ENCODE data around the gene DMAC2L.
A peak's percentile ranks its signal among the peaks of the same experiment; 100 is the strongest.

Gene DMAC2L

DNA sequence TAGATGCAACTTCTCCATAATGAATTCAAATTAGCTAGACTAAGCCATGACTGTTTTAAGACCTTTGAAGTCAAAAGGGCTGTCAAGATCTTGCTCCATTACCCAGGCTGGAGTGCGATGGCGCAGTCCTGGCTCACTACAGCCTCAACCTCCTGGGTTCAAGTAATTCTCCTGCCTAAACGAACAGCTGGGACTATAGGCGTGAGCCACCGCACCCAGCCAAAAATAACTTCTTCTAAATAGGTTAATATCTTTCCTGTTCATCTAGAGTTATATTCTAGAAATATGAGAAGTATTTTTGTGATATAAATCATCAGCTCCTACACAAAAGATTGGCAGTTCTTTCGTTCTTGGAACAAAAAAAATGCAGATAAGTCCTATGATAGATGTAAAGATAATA lies 41.2 kb upstream of the DMAC2L start:
- Histone ChIP-seq H4K8ac (ENCODE audit: low read depth, low read length) (no peak overlapping the region), H2AK5ac (ENCODE audit: low read length) (no peak overlapping the region), H2BK12ac (ENCODE audit: low read length) (no peak overlapping the region), H3K14ac (ENCODE audit: low read length) (no peak overlapping the region), H4K91ac (ENCODE audit: low read depth, low read length) (no peak overlapping the region), H3K23ac (ENCODE audit: low read length) (no peak overlapping the region), H3K79me2 (ENCODE audit: control insufficient read depth, insufficient read depth, low read length, poor library complexity) (no peaks in the 10 kb centered on the region), H3K27me3 (ENCODE audit: insufficient read depth, low read length) (no peaks in the 10 kb centered on the region), H2BK5ac (ENCODE audit: low read depth, low read length, poor library complexity) (no peak overlapping the region), H3K9ac (ENCODE audit: low read length) (no peak overlapping the region), H2BK120ac (ENCODE audit: insufficient read depth, low read length, poor library complexity) (no peak overlapping the region), H3K79me1 (ENCODE audit: low read length) (no peaks in the 10 kb centered on the region), H2AFZ (ENCODE audit: insufficient read depth, low read length, poor library complexity) (no peak overlapping the region), H3K9me3 (ENCODE audit: insufficient read depth, low read depth, low read length) (no peaks in the 10 kb centered on the region), H3K4me2 (ENCODE audit: low read length) (no peak overlapping the region), H3K36me3 (ENCODE audit: control insufficient read depth in 1 of 2, insufficient read depth in 2 of 2, low read length in 2 of 2) (no peaks in the 10 kb centered on the region), H3K27ac (ENCODE audit: low read depth, low read length) (no peak overlapping the region), H3K4ac (ENCODE audit: low read depth, low read length) (no peak overlapping the region), H3K18ac (ENCODE audit: low read length) (no peak overlapping the region), H3K4me3 (ENCODE audit: low read depth, low read length) (no peak overlapping the region), H3K4me1 (ENCODE audit: control insufficient read depth in 1 of 2, insufficient read depth in 2 of 2, low read length in 2 of 2) (no peaks in the 10 kb centered on the region), H4K12ac (ENCODE audit: low read depth, low read length) (no peak overlapping the region)
- WGBS (ENCODE audit: extremely low coverage, insufficient coverage, insufficient read length), result no CpG with 5 or more reads among the region's 6 CpGs
- DNase-seq, result peak; percentile 64 to 87

DNA sequence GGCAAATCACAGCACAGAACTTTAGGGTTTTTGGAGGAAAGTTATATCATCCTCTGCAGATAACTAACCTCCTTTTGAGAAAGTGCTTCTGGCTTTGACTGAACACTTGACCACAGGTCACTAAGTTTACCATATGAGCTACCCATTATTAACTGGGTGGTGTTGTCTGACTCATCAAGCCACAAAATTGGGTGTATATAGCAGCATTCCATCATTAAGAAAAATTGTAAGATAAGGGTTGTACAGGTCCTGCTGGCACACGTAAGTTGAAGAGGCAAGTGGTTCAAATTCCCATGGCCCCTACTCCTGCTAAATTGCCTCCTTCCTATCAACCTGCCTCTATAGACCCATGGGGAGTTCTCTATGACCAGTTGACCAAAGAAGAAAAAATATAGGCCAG lies 39.6 kb upstream of the DMAC2L start:
- DNase-seq, result peak; percentile 63 to 80
- Histone ChIP-seq H2BK120ac (ENCODE audit: insufficient read depth, low read length, poor library complexity) (no peak overlapping the region), H3K18ac (ENCODE audit: low read length) (no peak overlapping the region), H3K4ac (ENCODE audit: low read depth, low read length) (no peak overlapping the region), H3K23ac (ENCODE audit: low read length) (no peak overlapping the region), H3K14ac (ENCODE audit: low read length) (no peak overlapping the region), H4K12ac (ENCODE audit: low read depth, low read length) (no peak overlapping the region), H3K79me1 (ENCODE audit: low read length) (no peaks in the 10 kb centered on the region), H2AK5ac (ENCODE audit: low read length) (no peak overlapping the region), H4K91ac (ENCODE audit: low read depth, low read length) (no peak overlapping the region), H2BK12ac (ENCODE audit: low read length) (no peak overlapping the region), H3K4me2 (ENCODE audit: low read length) (no peak overlapping the region), H3K9me3 (ENCODE audit: insufficient read depth, low read depth, low read length) (no peaks in the 10 kb centered on the region), H3K79me2 (ENCODE audit: control insufficient read depth, insufficient read depth, low read length, poor library complexity) (no peaks in the 10 kb centered on the region), H3K9ac (ENCODE audit: low read length) (no peak overlapping the region), H3K27me3 (ENCODE audit: insufficient read depth, low read length) (no peaks in the 10 kb centered on the region), H3K4me1 (ENCODE audit: control insufficient read depth in 1 of 2, insufficient read depth in 2 of 2, low read length in 2 of 2) (no peaks in the 10 kb centered on the region), H2AFZ (ENCODE audit: insufficient read depth, low read length, poor library complexity) (no peak overlapping the region), H3K36me3 (ENCODE audit: control insufficient read depth in 1 of 2, insufficient read depth in 2 of 2, low read length in 2 of 2) (no peaks in the 10 kb centered on the region), H3K27ac (ENCODE audit: low read depth, low read length) (no peak overlapping the region), H4K8ac (ENCODE audit: low read depth, low read length) (no peak overlapping the region), H2BK5ac (ENCODE audit: low read depth, low read length, poor library complexity) (no peak overlapping the region), H3K4me3 (ENCODE audit: low read depth, low read length) (no peak overlapping the region)
- no CpG with 5 or more reads among the region's 1 CpG for WGBS (ENCODE audit: extremely low coverage, insufficient coverage, insufficient read length)

DNA sequence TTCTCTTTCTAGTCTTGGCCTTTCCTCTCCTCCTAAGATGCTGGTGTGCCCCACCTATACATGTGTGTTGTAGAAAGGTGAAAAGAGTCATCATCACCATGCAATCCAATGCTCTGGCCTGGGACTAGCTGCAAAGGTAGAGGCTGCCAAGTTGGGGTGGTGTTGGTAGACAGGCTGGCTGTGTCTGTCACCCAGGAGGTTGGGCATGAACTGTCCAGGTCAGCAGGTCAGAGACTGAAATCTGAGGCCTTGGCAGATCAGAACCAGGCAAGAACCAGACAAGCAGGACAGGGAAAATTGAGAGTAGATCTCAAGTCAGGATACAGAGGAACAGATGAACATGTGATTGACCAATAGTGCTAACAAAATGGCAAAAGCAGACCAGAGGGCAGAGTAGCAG lies 26.3 kb upstream of the DMAC2L start:
- no peaks in the 10 kb centered on the region for H3K27me3 ChIP-seq (ENCODE audit: insufficient read depth, low read length)
- H2AK5ac ChIP-seq (ENCODE audit: low read length), result no peak overlapping the region
- H3K4me2 ChIP-seq (ENCODE audit: low read length), result no peak overlapping the region
- no peak overlapping the region for H4K91ac ChIP-seq (ENCODE audit: low read depth, low read length)
- no peak overlapping the region for H2BK12ac ChIP-seq (ENCODE audit: low read length)
- H3K79me2 ChIP-seq (ENCODE audit: control insufficient read depth, insufficient read depth, low read length, poor library complexity), result no peaks in the 10 kb centered on the region
- no peak overlapping the region for H3K9ac ChIP-seq (ENCODE audit: low read length)
- no peak overlapping the region for H2BK120ac ChIP-seq (ENCODE audit: insufficient read depth, low read length, poor library complexity)
- no peak overlapping the region for H2BK5ac ChIP-seq (ENCODE audit: low read depth, low read length, poor library complexity)
- H4K8ac ChIP-seq (ENCODE audit: low read depth, low read length), result no peak overlapping the region
- no peak overlapping the region for H4K12ac ChIP-seq (ENCODE audit: low read depth, low read length)
- no peak for DNase-seq
- no peak overlapping the region for H3K18ac ChIP-seq (ENCODE audit: low read length)
- H3K36me3 ChIP-seq (ENCODE audit: control insufficient read depth in 1 of 2, insufficient read depth in 2 of 2, low read length in 2 of 2), result peaks cover 2% of the 10 kb centered on the region in 2 experiments
- H3K4ac ChIP-seq (ENCODE audit: low read depth, low read length), result no peak overlapping the region
- H3K23ac ChIP-seq (ENCODE audit: low read length), result no peak overlapping the region
- peaks cover 2% of the 10 kb centered on the region for H3K9me3 ChIP-seq (ENCODE audit: insufficient read depth, low read depth, low read length)
- H3K4me3 ChIP-seq (ENCODE audit: low read depth, low read length), result no peak overlapping the region
- no peak overlapping the region for H2AFZ ChIP-seq (ENCODE audit: insufficient read depth, low read length, poor library complexity)
- no peaks in the 10 kb centered on the region for H3K4me1 ChIP-seq (ENCODE audit: control insufficient read depth in 1 of 2, insufficient read depth in 2 of 2, low read length in 2 of 2)
- H3K14ac ChIP-seq (ENCODE audit: low read length), result no peak overlapping the region
- no peaks in the 10 kb centered on the region for H3K79me1 ChIP-seq (ENCODE audit: low read length)
- H3K27ac ChIP-seq (ENCODE audit: low read depth, low read length), result no peak overlapping the region

DNA sequence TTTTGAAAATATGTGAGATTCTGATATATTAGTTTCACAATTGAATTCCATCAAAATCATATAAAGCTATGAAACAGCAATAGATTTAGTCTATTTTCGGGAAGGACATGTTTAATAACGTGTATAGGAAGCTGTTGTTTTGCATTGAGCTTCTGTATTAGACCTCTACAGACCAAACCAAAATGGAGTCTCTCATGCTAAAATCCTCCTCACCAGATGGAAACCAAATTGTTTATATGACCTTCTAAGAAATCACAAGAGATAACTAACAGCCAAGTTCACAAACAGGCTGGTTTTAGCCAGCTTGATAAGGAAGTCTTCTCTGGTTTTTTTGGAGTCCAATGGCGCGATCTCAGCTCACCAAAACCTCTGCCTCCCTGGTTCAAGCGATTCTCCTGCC lies 24.0 kb upstream of the DMAC2L start:
- Histone ChIP-seq H4K8ac (ENCODE audit: low read depth, low read length) (no peak overlapping the region), H3K23ac (ENCODE audit: low read length) (no peak overlapping the region), H4K91ac (ENCODE audit: low read depth, low read length) (no peak overlapping the region), H2AK5ac (ENCODE audit: low read length) (no peak overlapping the region), H3K4ac (ENCODE audit: low read depth, low read length) (no peak overlapping the region), H2BK12ac (ENCODE audit: low read length) (no peak overlapping the region), H3K27me3 (ENCODE audit: insufficient read depth, low read length) (no peaks in the 10 kb centered on the region), H3K14ac (ENCODE audit: low read length) (no peak overlapping the region), H3K18ac (ENCODE audit: low read length) (no peak overlapping the region), H3K4me2 (ENCODE audit: low read length) (no peak overlapping the region), H3K79me2 (ENCODE audit: control insufficient read depth, insufficient read depth, low read length, poor library complexity) (no peaks in the 10 kb centered on the region), H4K12ac (ENCODE audit: low read depth, low read length) (no peak overlapping the region), H3K4me1 (ENCODE audit: control insufficient read depth in 1 of 2, insufficient read depth in 2 of 2, low read length in 2 of 2) (no peaks in the 10 kb centered on the region), H3K9me3 (ENCODE audit: insufficient read depth, low read depth, low read length) (peaks cover 2% of the 10 kb centered on the region), H3K4me3 (ENCODE audit: low read depth, low read length) (no peak overlapping the region), H2BK120ac (ENCODE audit: insufficient read depth, low read length, poor library complexity) (no peak overlapping the region), H2AFZ (ENCODE audit: insufficient read depth, low read length, poor library complexity) (no peak overlapping the region), H3K9ac (ENCODE audit: low read length) (no peak overlapping the region), H2BK5ac (ENCODE audit: low read depth, low read length, poor library complexity) (no peak overlapping the region), H3K27ac (ENCODE audit: low read depth, low read length) (no peak overlapping the region), H3K36me3 (ENCODE audit: control insufficient read depth in 1 of 2, insufficient read depth in 2 of 2, low read length in 2 of 2) (peaks cover 2% of the 10 kb centered on the region in 2 experiments), H3K79me1 (ENCODE audit: low read length) (no peaks in the 10 kb centered on the region)
- no CpG with 5 or more reads among the region's 5 CpGs for WGBS (ENCODE audit: extremely low coverage, insufficient coverage, insufficient read length)
- no peak for DNase-seq
